Measurements from ENCODE around the gene ERCC6L2.
A peak's percentile ranks its signal among the peaks of the same experiment; 100 is the strongest.

ERCC6L2 gene

DNA sequence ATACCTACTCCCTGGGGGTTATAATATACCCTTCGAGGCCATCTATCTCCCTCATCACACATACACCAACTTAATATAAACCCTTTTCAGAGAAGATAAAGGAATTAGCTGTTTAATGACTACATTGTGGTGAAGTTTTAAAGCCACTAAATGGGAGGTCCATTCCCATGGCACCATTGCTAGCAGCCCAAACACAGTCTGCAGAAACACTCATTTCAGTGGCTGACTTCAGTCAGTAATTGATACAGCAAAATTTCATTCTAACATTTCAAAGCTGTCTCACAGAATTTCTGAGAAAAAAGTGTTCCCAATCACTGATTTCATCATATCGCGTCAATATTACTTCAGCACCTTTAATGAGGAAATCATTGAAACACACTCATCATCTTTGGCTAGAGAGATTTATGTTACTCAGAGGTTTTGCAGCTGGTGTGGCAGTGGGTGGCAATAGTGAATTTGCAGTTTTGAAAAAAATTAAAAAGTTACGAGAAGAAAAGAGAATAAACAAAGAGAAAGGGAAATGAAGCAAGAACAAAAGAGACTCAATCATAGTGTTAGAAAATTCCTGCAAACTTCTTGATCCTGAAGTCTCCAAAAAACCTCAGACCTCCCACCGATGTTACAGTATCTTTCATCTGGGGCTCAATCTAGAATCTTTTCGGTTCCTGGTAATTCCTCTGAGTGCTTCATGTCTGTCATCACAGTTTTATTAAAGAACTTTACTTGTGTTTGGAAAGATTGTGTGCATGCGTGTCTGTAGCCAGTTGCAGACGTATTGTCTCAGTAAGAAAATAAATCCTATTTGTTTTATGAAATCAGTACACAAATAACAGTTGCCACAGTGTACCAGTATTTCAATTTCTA is 105.0 kb downstream of the ERCC6L2 start:
- DNase-seq = no peak

DNA sequence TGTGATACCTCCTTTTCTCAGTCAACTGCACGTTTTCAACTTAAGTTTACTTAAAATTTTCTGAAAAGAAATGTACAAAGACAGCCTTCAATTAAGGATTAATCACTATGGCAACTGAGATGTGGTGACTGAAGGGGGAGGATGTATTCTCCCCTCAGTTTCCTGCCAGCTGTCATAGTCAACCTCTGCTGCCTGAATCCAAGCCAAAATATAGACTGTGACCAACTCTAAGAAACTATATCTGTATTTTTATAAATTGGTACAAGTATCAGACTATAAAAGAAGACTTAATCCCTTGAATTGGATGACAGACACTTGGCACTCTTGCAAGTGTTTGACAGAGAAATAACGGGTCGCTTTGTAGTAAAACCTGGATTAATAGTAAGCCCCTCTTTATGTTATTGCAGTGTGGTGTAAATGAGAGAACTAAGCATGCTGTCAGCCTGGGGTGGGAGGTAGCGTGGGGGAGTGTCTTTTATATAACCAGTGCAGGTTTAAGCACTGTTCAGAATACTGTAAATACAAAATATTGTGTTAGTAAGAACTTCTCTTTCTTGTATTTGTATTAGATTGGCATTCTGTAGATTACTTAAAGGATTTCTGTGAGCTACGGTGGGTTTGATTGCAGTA is 106.4 kb downstream of the ERCC6L2 start:
- no peak for DNase-seq

DNA sequence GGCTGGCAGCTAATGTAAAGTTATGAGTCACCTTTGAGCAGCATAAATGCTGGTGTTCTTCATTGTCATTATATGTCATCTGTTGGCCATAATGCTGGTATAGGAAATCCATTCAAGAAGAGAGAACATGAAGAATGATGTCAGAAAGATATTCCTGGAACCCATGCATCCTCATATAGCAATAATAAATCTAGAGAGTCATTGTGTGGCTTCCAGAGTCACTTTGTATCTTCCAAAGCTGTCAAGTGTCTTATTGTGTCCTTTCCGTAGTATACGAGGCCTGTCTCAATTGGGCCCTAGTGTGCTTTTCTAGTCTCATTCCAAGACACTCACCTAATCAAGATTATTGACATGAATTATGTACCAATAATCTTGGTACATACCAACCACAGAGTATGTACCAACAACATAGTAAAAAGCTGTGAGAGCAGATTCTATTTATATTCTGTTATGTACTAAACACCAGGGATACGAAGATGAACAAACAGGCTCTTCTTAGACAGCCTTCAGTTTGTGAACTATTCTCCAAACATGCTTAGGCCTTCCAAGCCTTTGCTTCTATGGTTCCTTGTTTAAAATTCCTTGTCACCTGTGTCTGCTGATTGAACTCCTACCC is 110.1 kb downstream of the ERCC6L2 start:
- no peak for DNase-seq

DNA sequence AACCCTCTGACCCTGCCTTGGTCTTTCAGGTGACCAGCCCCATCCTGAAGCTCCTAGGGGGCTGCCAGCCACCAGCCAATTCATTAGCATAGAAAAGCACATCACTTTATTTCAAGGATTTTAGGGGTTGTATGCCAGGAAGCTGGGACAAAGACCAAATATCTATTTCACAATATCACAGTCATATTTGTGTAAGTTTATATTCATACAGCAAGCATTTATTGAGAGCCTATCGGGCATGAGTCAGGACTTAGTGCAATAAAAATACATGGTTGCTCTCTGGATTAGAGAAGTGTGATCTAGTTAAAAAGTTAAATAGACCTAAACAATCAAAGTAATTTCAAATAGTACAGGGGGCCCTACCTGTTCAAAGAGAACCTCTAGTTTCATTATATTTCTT is 113.8 kb downstream of the ERCC6L2 start:
- no peak for DNase-seq

DNA sequence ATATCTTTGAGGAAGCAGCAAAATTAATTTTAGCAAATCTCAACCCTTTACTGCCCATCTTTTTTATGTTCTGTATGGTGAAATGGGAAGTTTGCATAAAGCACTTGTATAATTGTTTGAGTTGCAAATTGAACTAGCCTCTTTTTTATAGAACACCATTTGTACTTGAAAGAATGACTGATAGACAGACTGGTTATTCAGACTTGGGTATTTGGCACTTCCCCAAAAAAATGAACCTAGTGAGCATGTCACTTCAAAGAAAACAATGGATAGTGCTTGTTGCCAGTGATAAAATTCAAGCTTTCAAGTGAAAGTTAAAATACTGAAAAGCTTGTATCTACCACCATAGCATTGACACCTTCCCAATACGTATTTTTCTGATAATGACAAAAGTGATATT is 115.8 kb downstream of the ERCC6L2 start:
- DNase-seq = no peak

DNA sequence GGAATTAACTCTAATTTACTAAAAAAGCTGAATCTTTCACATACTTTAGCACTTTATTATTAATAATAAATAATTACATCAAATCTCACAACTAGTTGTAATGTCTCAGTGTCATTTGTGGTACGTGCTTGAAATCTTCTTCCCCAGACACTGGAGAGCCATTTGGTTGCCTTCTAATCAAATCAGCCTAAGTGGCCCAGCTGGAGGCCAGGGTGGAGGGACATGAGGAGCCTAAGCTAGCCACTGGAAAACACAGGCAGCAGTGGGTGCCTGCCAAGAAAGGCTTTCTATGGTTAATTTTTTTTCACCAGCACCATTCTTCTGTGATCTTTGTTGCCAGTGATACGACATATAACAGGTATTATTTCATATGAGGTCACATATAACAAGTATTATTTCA is 117.0 kb downstream of the ERCC6L2 start:
- DNase-seq = no peak

DNA sequence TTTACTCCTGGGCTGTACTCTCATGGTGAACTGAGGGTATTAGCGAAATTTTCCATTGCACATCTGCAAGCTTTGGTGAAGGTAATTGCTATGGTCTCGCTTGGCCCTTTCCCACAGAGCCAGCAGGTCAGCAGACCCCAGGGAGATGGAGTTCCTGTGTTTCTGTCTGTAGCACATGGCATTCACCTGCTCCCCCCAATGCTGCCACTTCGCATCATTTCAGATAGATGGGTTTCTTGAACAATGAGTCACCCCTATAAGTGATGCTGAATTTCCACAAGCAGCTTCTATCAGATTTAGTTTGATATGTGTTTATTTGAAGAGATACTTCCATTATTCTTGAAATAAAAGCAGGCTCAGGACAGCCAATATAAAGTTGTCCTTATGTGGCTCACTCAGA is 117.8 kb downstream of the ERCC6L2 start:
- DNase-seq = no peak

DNA sequence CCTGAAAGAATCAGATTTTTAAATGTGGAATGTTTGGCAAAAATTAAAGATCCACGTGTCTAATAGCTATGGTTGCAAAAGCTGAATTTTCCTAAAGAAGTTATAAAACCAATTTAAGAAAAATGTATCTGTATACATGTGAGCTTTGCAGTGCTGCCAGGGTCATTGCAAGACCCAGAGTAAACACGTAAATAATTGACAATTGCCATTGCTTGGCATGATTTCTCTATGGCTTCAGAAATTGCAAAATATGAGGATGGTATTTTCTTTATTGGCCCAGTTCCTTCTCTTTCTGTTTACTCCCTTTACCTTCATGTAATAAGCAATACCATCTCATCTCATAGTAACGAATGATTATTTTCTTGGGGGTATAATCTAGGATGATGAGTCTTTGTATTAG is 123.9 kb downstream of the ERCC6L2 start:
- DNase-seq = no peak

DNA sequence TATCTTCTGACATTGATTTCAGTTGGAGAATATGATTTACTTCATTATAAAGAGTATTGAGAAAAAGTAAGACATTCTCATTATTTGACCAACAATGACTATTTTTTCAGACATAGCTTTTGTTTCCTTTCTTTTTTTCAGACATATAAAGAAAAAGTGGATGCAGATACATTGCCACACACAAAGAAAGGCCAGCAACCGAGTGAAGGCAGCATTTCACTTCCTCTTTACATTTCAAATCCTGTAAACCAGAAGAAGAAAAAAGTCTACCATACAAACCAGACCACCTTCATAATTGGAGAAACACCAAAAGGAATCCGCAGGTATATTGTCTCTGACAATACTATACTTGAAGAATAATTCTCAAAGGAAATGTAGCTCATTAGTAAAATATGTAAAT is 128.9 kb downstream of the ERCC6L2 start:
- DNase-seq = no peak

DNA sequence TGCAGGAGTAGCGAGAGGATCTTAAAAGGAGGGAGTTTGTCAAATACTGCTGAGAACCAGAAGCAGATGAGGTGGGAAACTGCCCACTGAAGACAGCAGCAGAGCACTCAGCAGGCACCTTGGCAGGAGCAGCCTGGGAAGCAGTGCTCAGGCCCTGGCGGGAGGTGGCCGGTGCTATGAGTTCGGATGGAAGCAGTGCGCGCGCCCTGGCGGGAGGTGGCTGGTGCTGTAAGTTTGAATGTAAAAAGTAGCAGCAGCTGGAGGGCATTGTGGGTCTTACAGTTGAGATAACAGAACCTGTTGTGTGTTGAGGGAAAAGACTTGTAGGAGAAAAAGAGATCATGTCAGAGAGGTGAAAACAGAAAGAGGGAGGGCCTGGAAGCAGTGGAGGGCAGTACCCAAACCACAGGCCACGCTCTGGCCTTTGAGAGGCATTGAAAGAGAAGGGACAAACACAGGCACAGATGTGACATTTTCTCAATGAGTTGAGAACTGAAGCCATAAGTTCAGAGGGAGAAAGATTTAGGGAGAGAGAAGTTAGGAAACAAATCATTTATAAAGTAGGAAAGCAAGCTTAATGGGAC is 130.9 kb downstream of the ERCC6L2 start:
- DNase-seq = no peak

DNA sequence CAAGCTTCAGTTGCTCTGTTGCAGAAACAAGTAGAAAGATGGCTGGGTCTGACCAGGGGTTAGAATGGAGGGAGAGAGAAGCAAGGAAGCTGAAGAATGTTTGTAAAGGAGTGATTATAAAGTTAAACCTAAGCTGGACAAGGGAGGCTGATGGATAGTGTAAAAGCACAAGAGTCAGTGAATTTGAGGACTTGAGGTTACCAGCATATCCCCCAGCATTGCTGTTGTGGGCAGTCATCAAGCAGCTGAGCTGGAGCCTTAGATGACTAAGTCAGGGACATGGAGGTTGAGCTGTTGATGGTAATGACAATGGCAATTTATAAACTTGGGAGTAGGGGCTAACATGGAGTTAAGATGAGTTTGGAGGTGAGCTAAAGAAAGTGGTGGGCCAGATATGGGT is 131.5 kb downstream of the ERCC6L2 start:
- no peak for DNase-seq

DNA sequence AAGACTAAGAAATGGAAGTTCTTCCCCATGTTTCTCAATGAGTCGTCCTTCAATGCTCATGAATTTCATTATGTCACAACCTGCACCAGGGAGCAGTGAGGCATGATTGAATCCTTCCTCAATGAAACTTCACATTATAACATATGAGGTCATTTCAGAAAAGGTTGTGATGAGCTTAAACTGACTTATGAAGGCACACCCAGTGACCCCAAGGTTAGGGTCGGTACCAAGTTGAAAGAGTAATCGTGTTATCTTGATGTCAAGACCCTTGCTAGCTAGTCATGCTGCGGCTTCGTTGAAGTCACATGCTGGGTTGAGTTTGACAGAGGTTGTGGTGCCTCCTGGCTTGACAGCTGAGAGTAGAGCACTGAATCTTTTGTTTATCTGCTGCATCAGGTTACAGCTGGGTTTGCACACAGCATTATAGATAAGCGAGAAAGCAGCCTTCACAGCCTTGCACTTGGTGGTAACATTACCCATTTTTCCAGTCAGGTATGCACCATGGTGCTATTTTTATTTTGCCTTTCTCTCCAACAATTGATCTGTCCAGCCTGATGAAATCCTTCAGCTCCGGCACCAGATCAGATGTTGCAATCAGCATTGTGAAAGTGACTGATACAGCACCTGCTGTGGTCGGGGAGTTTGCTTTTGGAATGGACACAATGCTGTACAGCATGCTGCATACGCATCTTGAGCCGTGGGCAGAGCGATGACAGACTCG is 133.2 kb downstream of the ERCC6L2 start:
- DNase-seq = no peak

DNA sequence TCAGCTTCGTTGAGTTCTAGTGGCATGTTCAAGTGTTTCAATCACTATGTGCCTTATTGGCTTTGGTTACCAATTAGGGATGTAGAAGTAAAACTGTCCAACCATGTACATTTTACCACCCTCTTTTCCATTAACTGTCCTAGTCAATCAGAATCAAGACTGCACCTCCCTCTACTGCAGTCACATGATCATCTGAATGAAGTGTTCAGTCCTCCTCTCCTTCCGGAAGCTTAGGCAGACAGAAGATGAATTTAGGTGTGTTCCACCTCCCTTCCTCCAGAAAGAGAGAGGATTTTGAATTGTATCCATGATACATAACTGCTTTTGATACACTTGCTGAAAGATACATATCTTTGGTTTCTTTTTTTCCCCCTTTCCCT is 133.7 kb downstream of the ERCC6L2 start:
- DNase-seq = no peak

DNA sequence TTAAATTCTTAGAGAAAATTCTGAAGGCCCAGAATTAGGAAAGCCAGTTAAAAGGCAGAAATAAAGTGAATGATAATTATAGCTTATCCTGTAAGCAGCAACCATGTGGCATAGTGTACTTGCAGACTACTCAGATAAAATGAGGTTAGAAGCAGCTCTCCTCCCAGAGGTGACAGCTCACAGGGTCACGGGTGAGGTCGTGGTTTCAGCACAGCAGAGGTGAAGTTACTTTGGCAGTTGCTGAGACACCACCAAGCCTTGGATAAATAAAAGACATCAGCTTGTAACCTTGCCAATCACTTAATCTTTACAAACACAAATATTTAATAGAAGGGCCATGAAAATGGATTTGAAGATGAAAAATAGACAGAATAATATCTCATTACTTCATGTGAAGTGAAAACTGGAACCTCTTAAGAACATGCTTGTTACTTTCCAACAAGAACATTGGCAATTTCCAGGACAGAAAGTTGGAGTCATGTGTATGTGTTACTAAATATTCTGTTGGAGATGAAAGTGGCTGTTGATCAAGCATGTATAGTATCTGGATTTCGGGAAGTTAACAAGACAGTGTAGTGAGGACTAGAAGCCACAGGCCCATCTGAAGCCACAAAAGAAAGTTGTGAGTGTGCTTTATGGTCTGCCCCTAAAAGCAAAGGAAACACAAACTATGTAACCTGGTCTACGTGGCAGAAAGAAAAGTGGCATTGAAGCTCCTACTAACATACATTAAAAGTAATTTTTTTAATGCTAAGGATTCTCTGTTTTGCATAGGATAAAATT is 134.4 kb downstream of the ERCC6L2 start:
- no peak for DNase-seq

DNA sequence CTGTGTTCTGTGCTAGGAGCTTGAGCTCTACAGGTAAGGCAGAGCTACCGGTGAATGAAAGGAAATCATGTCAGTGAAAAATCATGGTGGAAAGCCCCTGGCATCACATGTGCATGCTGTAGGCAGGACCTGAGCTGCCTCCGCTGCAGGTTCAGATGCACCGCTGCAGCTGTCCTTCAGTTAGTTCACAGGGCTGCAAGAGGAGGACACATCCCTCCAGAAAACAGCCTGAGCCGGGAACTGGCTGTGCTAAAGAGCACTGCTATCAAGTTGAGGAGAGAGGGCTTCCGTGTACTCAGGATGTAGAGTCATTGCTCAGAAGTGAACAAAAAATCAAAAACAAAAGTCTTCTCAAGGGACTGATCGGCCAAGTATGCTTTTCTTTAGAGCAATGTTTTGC is 138.6 kb downstream of the ERCC6L2 start:
- no peak for DNase-seq

DNA sequence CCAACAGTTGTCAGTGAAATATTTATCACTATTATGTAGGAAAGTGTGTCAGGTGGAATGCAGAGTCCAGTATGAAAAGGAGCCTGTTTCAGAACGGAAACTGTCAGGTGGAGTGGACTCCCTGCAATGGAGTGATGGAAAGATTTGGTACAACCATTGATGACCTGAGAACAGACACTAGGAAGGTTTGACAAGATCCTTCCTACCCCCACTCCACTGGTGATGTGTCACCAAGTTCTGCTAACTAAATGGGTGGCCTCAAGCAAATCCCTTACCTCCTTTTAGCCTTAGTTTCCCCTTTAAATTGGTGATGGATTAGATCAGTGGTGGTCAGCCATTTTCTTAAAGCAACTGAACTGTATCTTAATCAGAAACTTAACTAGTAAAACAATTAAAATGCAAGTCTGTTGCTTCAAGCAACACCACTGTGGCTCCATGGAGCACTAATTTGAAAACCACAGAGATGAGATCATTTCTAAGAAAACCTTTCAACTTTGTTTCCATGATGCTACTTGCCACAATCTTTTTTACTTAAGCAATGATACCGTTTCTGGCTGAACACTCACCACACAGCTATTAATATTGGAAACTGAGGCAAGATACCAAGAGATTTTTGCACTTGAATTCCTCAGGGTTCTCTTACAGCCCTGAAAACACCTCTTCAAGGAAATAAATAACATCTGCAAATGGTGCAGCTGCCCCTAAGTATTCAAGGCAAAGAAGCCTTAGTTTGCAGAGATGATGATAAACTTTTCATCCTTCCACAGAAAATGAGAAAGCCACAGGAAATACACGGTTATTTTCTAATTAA is 140.6 kb downstream of the ERCC6L2 start:
- peak in 1 of 2 donors; percentile 35 for DNase-seq
